IPS-18a (cell line): Measurements from ENCODE around the gene BRD3.
A peak's percentile ranks its signal among the peaks of the same experiment; 100 is the strongest.
"Not testable (repeated sequence)": the region's sequence is repeated elsewhere in the genome, so short reads cannot be mapped to it uniquely, and the experiment has no call there.

Source experiments
- H3K27ac ChIP-seq: one replicate; pipeline ENCODE4 v1.5.1; 2013; ENCODE audit warnings: low read length
- H3K27me3 ChIP-seq: one replicate; pipeline ENCODE4 v1.6.1; 2013; ENCODE audit warnings: mild to moderate bottlenecking, low read length; ENCODE audit not compliant: control insufficient read depth, insufficient read depth
- H3K36me3 ChIP-seq: one replicate; pipeline ENCODE4 v1.6.1; 2013; ENCODE audit warnings: low read depth, low read length; ENCODE audit not compliant: control insufficient read depth
- H3K4me1 ChIP-seq: one replicate; pipeline ENCODE4 v1.6.1; 2013; ENCODE audit warnings: low read depth, low read length; ENCODE audit not compliant: control insufficient read depth
- H3K4me3 ChIP-seq: one replicate; pipeline ENCODE4 v1.5.1; 2013; ENCODE audit warnings: low read length
- H3K9ac ChIP-seq: one replicate; pipeline ENCODE4 v1.6.1; 2013; ENCODE audit warnings: mild to moderate bottlenecking, low read length, moderate library complexity
- H3K9me3 ChIP-seq: one replicate; pipeline ENCODE4 v1.6.1; 2013; ENCODE audit warnings: low read depth, low read length; ENCODE audit not compliant: control insufficient read depth

The BRD3 gene

DNA sequence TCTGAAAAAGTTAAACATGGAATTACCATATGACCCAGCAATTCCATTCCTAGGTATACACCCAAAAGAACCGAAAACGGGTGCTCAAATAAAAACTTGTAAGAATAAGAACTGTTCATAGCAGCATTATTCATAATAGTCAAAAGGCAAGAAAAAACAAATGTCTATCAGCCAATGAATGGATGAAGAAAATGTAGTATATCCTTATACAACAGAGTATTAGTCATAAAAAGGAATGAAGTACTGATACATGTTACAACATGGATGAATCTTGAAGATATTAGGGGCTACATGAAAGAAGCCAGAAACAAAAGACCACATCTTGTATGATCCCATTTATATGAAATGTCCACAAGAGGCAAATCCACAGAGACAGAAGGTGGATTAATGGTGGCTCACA, 15.6 kb upstream of the BRD3 start:
- no peaks in the 10 kb centered on the region for H3K27me3 ChIP-seq

DNA sequence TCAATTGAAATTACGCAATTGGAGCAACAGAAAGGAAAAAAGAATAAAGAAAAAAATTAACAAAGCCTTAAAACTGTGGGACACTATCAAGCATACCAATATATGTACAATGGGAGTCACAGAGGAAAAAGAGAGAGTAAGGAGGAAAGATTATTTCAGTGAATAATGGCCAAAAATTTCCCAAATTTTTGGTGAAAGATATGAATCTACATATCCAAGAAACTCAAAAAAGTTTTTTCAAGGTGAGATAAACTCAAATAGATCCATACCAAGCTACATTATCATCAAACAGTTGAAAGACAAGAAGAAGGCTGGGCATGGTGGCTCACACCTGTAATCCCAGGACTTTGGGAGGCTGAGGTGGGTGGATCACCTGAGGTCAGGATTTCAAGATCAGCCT, 8.8 kb upstream of the BRD3 start:
- H3K9ac ChIP-seq = no peak overlapping the region
- H3K36me3 ChIP-seq = no peaks in the 10 kb centered on the region
- H3K4me3 ChIP-seq = no peak overlapping the region
- no peaks in the 10 kb centered on the region for H3K4me1 ChIP-seq
- no peak overlapping the region for H3K27ac ChIP-seq
- H3K9me3 ChIP-seq = no peaks in the 10 kb centered on the region
- H3K27me3 ChIP-seq = no peaks in the 10 kb centered on the region

More for the DNA sequence above, 15.6 kb upstream of the BRD3 start:
- Histone ChIP-seq H3K36me3 (no peaks in the 10 kb centered on the region), H3K4me1 (no peaks in the 10 kb centered on the region), H3K9ac (no peak overlapping the region), H3K4me3 (no peak overlapping the region), H3K9me3 (no peaks in the 10 kb centered on the region), H3K27ac (no peak overlapping the region)

GRCh38 chr9:134075689-134076088, 7.9 kb upstream of the BRD3 start:
- not testable (repeated sequence) for H3K9ac ChIP-seq, H3K4me1 ChIP-seq, H3K27ac ChIP-seq, H3K27me3 ChIP-seq, H3K4me3 ChIP-seq, H3K9me3 ChIP-seq, H3K36me3 ChIP-seq

GRCh38 chr9:134073500-134073899, 5.7 kb upstream of the BRD3 start:
- Histone ChIP-seq H3K27me3 (peaks cover 23% of the 10 kb centered on the region), H3K36me3 (no peaks in the 10 kb centered on the region), H3K9ac (no peak overlapping the region), H3K4me1 (no peaks in the 10 kb centered on the region), H3K9me3 (no peaks in the 10 kb centered on the region), H3K4me3 (no peak overlapping the region), H3K27ac (no peak overlapping the region)

GRCh38 chr9:134072683-134073082, 4.9 kb upstream of the BRD3 start:
- H3K9ac ChIP-seq, H3K4me1 ChIP-seq, H3K9me3 ChIP-seq, H3K27ac ChIP-seq, H3K4me3 ChIP-seq, H3K36me3 ChIP-seq: not testable (repeated sequence)
- peaks cover 23% of the 10 kb centered on the region for H3K27me3 ChIP-seq

DNA sequence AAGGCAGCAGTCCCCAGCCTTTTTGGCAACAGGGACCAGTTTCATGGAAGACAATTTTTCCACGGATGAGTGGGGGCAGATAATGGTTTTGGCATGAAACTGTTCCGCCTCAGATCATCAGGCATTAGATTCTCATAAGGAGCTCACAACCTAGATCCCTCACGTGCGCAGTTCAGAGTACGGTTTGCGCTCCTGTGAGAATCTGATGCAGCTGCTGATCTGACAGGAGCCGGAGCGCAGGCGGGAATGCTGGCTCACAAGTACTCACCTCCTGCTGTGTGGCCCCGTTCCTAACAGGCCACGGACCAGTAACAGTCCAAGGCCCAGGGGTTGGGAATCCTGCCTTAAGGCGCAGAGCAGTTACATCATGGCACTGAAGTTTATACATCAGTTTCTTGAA, 3.3 kb upstream of the BRD3 start:
- Histone ChIP-seq H3K9ac (no peak overlapping the region), H3K4me1 (no peaks in the 10 kb centered on the region), H3K36me3 (no peaks in the 10 kb centered on the region), H3K4me3 (no peak overlapping the region), H3K27ac (no peak overlapping the region), H3K27me3 (peaks cover 23% of the 10 kb centered on the region), H3K9me3 (no peaks in the 10 kb centered on the region)

DNA sequence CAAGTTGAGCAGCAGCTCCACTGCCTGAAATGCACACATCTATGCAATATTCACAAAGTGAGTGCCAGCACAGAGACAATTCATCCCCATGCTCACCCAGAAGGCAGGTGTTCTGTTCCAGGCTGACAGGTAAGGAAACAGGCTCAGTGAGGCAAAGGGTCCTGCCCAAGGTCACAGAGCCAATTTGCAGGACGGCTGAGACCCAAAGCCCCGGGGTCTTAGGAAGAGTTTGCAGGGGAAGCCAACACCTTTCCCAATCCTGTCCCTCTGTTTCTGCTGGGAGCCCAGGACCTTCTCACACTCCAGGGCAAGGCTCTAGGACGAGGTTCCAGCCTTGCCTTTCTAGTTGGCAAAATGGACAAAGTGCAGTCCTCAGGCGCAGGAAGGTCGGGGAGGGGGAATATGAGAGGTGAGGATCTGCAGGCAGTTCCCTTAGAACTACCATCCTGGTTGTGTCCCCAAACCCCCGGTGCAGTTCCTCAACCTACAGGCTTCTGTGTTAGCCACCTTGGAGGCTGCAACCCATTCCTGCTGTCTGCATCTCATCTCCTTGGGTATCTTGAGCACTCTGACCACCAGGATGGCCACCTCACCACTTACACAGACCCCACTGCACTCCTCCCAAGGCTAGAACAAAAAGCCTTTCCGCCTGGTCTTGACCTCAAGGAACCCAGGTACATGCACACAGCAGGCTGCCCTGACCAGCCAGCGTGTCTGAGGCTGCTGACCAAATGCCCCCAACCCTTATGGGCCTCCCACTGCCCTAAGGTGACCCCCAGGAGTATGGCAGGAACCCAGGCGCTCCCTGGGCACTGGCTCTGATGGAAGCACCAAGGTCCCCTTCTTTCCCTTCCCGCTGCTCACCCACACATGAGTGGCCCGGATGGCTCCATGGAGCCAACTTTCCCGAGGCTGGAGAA, 1.9 kb upstream of the BRD3 start:
- H3K9me3 ChIP-seq = no peaks in the 10 kb centered on the region
- no peak overlapping the region for H3K4me3 ChIP-seq
- no peaks in the 10 kb centered on the region for H3K36me3 ChIP-seq
- H3K27me3 ChIP-seq = peaks cover 23% of the 10 kb centered on the region
- H3K4me1 ChIP-seq = peaks cover 5% of the 10 kb centered on the region
- no peak overlapping the region for H3K9ac ChIP-seq
- no peak overlapping the region for H3K27ac ChIP-seq

DNA sequence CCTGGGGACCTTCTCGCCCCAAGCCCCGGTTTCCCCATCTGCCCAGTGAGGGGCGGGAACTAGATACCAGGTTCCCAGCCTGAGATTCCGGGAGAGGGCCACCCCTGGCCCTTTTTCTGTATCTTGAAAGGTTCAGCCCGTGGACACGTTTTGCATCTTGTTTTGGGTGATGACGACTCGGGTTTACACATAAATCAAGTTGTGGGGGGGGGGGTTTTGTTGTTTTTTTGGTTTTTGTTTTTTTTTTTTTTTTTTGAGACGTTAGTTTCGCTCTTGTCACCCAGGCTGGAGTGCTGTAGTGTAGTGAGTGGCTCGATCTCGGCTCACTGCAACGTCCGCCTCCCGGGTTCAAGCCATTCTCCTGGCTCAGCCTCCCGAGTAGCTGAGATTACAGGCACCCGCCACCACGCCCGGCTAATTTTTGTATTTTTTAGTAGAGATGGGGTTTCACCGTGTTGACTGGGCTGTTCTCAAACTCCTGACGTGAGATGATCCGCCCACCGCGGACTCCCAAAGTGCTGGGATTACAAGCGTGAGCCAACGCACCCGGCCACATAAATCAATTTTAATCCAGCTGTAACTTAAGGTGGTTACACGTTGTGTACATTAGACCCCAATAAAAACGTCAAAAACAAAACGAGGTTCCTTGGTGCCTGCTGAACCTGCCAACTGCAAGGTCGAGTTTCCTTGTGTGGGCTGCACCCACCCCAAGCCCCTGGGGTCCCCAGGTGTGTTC, 1.1 kb upstream of the BRD3 start:
- Histone ChIP-seq H3K4me3 (peak overlapping the region; percentile 72), H3K36me3 (no peaks in the 10 kb centered on the region), H3K9me3 (no peaks in the 10 kb centered on the region), H3K4me1 (peaks cover 5% of the 10 kb centered on the region), H3K27ac (no peak overlapping the region), H3K9ac (peak overlapping the region; percentile 45), H3K27me3 (peaks cover 23% of the 10 kb centered on the region)

DNA sequence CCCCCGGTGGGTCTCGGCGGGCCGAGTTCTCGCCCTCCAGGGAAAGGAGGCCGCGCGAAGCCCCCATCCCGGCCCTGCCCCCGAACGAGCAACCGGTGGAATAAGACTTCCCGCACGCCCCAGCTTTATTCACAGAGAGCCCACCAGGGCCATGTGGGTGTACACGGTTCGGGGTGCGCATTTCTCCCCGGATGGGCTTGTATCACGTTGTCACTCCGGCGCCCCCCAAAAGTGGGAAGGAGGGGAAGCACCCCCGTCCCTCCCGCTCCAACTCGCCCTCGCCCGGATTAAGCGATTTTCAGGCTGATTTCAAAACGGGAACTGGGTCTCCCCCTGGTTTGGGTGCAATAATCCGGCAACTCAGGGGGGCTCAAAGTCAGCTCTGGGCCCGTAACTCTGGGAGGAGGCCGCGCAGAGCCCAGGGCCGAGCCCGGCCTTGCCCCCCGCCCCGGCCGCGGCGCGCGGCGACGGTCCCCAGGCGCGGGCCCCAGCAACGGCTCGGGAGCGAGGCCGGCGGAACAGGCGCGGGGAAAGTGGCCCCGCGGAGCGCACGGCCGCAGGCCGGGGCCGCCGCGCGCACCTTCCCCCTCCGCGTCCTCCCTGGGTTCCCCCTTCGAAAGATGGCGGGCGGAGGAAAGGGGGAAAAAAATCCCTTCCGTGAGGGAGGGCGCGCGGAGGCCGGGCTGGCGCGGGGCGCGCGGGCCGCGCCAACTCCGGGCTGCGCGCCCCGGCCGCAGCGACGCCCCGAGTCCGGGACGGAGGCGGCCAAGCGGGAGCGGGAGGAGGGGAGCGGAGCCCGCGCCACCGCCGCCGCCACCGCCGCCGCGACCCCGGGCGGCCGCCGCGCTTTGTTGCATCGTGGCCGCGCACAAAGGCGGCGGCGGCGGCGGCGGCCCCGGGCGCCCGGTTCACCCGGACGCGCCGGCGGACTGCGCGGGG, 644 bp downstream of the BRD3 start:
- H3K4me3 ChIP-seq = peak overlapping the region; percentile 93
- H3K9me3 ChIP-seq = no peaks in the 10 kb centered on the region
- peak overlapping the region; percentile 53 for H3K27ac ChIP-seq
- H3K4me1 ChIP-seq = peaks cover 5% of the 10 kb centered on the region
- H3K9ac ChIP-seq = peak overlapping the region; percentile 95
- H3K27me3 ChIP-seq = peaks cover 23% of the 10 kb centered on the region
- H3K36me3 ChIP-seq = no peaks in the 10 kb centered on the region

DNA sequence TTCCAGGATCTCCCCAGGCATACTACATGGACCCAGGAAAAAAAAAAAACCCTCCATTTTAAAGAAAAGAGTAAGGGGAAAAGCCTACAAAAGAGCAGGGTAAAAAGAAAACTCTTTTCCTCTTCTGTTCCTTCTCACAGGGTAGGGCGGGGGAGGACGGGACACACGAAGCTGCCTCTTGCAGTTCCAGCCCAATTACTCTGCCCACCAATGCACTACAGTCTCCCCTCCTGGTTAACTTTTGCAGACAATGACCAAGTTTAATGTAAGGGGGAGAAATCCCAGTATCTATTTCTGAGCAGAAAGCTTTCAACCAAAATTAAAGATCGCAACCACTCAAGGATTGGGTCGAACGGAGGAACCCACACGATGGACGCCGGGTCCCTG, 1.3 kb downstream of the BRD3 start:
- Histone ChIP-seq H3K4me3 (peak overlapping the region; percentile 93), H3K4me1 (peaks cover 5% of the 10 kb centered on the region), H3K27ac (peak overlapping the region; percentile 53), H3K9ac (peak overlapping the region; percentile 95), H3K36me3 (no peaks in the 10 kb centered on the region), H3K9me3 (no peaks in the 10 kb centered on the region), H3K27me3 (peaks cover 23% of the 10 kb centered on the region)
